HG03280 (cell line): ENCODE data around the gene IL15.
"Not testable (repeated sequence)": the region's sequence is repeated elsewhere in the genome, so short reads cannot be mapped to it uniquely, and the experiment has no call there.

Source experiments
- ATAC-seq: cut with Tn5 transposase; IDR thresholded peaks from one replicate; pipeline ENCODE4 v1.9.1; 2021; ENCODE audit warnings: mild to moderate bottlenecking, moderate library complexity; ENCODE audit not compliant: unreplicated experiment

Gene IL15

GRCh38 chr4:141692081-141692480 lies 55.7 kb downstream of the IL15 start:
- ATAC-seq = no peak

GRCh38 chr4:141697116-141697515 lies 60.7 kb downstream of the IL15 start:
- ATAC-seq = no peak

GRCh38 chr4:141702472-141703182 lies 66.2 kb downstream of the IL15 start:
- no peak for ATAC-seq

- no peak for ATAC-seq
Measured at GRCh38 chr4:141703497-141703896, 67.1 kb downstream of the IL15 start.

- ATAC-seq = peak; percentile 57
Measured at GRCh38 chr4:141705048-141705746, 68.8 kb downstream of the IL15 start.

GRCh38 chr4:141705747-141706377 lies 69.5 kb downstream of the IL15 start:
- ATAC-seq = no peak

GRCh38 chr4:141706445-141706844 lies 70.1 kb downstream of the IL15 start:
- ATAC-seq = no peak

- ATAC-seq = peak; percentile 52
Measured at GRCh38 chr4:141711211-141711610, 74.8 kb downstream of the IL15 start.

- no peak for ATAC-seq
Measured at GRCh38 chr4:141713185-141713584, 76.8 kb downstream of the IL15 start.

GRCh38 chr4:141713771-141714445 lies 77.5 kb downstream of the IL15 start:
- no peak for ATAC-seq

- no peak for ATAC-seq
Measured at GRCh38 chr4:141719585-141719984, 83.2 kb downstream of the IL15 start.

GRCh38 chr4:141721174-141721573 lies 84.8 kb downstream of the IL15 start:
- no peak for ATAC-seq

GRCh38 chr4:141724646-141725045 lies 88.3 kb downstream of the IL15 start:
- ATAC-seq = no peak

- no peak for ATAC-seq
Measured at GRCh38 chr4:141727420-141727819, 91.0 kb downstream of the IL15 start.

GRCh38 chr4:141730805-141731204 lies 94.4 kb downstream of the IL15 start:
- no peak for ATAC-seq

- no peak for ATAC-seq
Measured at GRCh38 chr4:141731481-141731880, 95.1 kb downstream of the IL15 start.

- ATAC-seq = no peak
Measured at GRCh38 chr4:141739636-141740035, 103.3 kb downstream of the IL15 start.

- ATAC-seq = no peak
Measured at GRCh38 chr4:141746026-141746425, 109.6 kb downstream of the IL15 start.

GRCh38 chr4:141751806-141752205 lies 115.4 kb downstream of the IL15 start:
- not testable (repeated sequence) for ATAC-seq

GRCh38 chr4:141757287-141757686 lies 120.9 kb downstream of the IL15 start:
- no peak for ATAC-seq

- no peak for ATAC-seq
Measured at GRCh38 chr4:141759796-141760425, 123.5 kb downstream of the IL15 start.
